Measurements from ENCODE around the gene MVK. TPM values are rescaled to one million over a fixed set of nuclear protein-coding genes. Genes with fewer than 3 reads are reported as not detected.

Gene MVK
- total and polyA plus RNA-seq, 2 experiments from 2014 or later = 16.7 to 40.1 TPM

- TF ChIP-seq, protein P1, sequence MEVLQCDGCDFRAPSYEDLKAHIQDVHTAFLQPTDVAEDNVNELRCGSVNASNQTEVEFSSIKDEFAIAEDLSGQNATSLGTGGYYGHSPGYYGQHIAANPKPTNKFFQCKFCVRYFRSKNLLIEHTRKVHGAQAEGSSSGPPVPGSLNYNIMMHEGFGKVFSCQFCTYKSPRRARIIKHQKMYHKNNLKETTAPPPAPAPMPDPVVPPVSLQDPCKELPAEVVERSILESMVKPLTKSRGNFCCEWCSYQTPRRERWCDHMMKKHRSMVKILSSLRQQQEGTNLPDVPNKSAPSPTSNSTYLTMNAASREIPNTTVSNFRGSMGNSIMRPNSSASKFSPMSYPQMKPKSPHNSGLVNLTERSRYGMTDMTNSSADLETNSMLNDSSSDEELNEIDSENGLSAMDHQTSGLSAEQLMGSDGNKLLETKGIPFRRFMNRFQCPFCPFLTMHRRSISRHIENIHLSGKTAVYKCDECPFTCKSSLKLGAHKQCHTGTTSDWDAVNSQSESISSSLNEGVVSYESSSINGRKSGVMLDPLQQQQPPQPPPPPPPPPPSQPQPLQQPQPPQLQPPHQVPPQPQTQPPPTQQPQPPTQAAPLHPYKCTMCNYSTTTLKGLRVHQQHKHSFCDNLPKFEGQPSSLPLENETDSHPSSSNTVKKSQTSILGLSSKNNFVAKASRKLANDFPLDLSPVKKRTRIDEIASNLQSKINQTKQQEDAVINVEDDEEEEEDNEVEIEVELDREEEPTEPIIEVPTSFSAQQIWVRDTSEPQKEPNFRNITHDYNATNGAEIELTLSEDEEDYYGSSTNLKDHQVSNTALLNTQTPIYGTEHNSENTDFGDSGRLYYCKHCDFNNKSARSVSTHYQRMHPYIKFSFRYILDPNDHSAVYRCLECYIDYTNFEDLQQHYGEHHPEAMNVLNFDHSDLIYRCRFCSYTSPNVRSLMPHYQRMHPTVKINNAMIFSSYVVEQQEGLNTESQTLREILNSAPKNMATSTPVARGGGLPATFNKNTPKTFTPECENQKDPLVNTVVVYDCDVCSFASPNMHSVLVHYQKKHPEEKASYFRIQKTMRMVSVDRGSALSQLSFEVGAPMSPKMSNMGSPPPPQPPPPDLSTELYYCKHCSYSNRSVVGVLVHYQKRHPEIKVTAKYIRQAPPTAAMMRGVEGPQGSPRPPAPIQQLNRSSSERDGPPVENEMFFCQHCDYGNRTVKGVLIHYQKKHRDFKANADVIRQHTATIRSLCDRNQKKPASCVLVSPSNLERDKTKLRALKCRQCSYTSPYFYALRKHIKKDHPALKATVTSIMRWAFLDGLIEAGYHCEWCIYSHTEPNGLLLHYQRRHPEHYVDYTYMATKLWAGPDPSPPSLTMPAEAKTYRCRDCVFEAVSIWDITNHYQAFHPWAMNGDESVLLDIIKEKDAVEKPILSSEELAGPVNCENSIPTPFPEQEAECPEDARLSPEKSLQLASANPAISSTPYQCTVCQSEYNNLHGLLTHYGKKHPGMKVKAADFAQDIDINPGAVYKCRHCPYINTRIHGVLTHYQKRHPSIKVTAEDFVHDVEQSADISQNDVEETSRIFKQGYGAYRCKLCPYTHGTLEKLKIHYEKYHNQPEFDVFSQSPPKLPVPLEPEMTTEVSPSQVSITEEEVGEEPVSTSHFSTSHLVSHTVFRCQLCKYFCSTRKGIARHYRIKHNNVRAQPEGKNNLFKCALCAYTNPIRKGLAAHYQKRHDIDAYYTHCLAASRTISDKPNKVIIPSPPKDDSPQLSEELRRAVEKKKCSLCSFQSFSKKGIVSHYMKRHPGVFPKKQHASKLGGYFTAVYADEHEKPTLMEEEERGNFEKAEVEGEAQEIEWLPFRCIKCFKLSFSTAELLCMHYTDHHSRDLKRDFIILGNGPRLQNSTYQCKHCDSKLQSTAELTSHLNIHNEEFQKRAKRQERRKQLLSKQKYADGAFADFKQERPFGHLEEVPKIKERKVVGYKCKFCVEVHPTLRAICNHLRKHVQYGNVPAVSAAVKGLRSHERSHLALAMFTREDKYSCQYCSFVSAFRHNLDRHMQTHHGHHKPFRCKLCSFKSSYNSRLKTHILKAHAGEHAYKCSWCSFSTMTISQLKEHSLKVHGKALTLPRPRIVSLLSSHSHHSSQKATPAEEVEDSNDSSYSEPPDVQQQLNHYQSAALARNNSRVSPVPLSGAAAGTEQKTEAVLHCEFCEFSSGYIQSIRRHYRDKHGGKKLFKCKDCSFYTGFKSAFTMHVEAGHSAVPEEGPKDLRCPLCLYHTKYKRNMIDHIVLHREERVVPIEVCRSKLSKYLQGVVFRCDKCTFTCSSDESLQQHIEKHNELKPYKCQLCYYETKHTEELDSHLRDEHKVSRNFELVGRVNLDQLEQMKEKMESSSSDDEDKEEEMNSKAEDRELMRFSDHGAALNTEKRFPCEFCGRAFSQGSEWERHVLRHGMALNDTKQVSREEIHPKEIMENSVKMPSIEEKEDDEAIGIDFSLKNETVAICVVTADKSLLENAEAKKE (CRISPR knock-in tag; IDR thresholded peaks at IDR 0.05) = no peak
- TF ChIP-seq JUNB (IDR thresholded peaks at IDR 0.05; ENCODE audit: unreplicated experiment) (no peak), EZH2phosphoT487 (IDR thresholded peaks at IDR 0.05; ENCODE audit: unreplicated experiment) (no peak)
These were observed 17.4 kb downstream of the MVK start (continued) for GRCh38 chr12:109591041-109591440.

GRCh38 chr12:109592195-109592904 is 18.8 kb downstream of the MVK start:
- TF ChIP-seq EZH2phosphoT487 (IDR thresholded peaks at IDR 0.05; ENCODE audit: unreplicated experiment) = no peak
- no peak for TF ChIP-seq JUNB (IDR thresholded peaks at IDR 0.05; ENCODE audit: unreplicated experiment)
- no peak for TF ChIP-seq EZH2 (IDR thresholded peaks at IDR 0.05; ENCODE audit: low read depth, unreplicated experiment)
- TF ChIP-seq, protein P1 (CRISPR knock-in tag; IDR thresholded peaks at IDR 0.05) = no peak
- TF ChIP-seq STAT1 (IDR thresholded peaks at IDR 0.05; ENCODE audit: unreplicated experiment) = no peak
- TF ChIP-seq, protein P2, sequence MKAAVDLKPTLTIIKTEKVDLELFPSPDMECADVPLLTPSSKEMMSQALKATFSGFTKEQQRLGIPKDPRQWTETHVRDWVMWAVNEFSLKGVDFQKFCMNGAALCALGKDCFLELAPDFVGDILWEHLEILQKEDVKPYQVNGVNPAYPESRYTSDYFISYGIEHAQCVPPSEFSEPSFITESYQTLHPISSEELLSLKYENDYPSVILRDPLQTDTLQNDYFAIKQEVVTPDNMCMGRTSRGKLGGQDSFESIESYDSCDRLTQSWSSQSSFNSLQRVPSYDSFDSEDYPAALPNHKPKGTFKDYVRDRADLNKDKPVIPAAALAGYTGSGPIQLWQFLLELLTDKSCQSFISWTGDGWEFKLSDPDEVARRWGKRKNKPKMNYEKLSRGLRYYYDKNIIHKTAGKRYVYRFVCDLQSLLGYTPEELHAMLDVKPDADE (IDR thresholded peaks at IDR 0.05) = no peak
- no peak for TF ChIP-seq ZNF114 (CRISPR knock-in tag; IDR thresholded peaks at IDR 0.05)
- H3K9me3 Mint-ChIP-seq = no peaks in the 10 kb centered on the region

More at GRCh38 chr12:109592195-109592904, 18.8 kb downstream of the MVK start:
- Histone ChIP-seq H3K79me2 (replicated peaks; ENCODE audit: insufficient read depth) (no peaks in the 10 kb centered on the region), H3K4me2 (no peak overlapping the region), H3K4me1 (ENCODE audit: insufficient read depth) (no peaks in the 10 kb centered on the region), H2AFZ (no peak overlapping the region), H3K27me3 (ENCODE audit: insufficient read depth) (no peaks in the 10 kb centered on the region), H3K36me3 (ENCODE audit: insufficient read depth) (no peaks in the 10 kb centered on the region; the same call in 1 of the 2 replicates), H4K20me1 (replicated peaks; ENCODE audit: insufficient read depth) (no peaks in the 10 kb centered on the region), H3K27ac (ENCODE audit: low read depth) (no peak overlapping the region), H3F3A (replicated peaks; ENCODE audit: low read depth) (no peaks in the 10 kb centered on the region), H3K9me2 (ENCODE audit: insufficient read depth) (no peaks in the 10 kb centered on the region), H3K4me3 (no peak overlapping the region)
- Mint-ChIP-seq H3K36me3 (ENCODE audit: low read depth) (peaks cover 11% of the 10 kb centered on the region), H3K4me1 (peaks cover 4% of the 10 kb centered on the region), H3K27ac (no peak overlapping the region), H3K27me3 (ENCODE audit: insufficient read depth, low read depth, poor library complexity) (peaks cover 12% of the 10 kb centered on the region), H3K4me3 (no peak overlapping the region)
- DNase-seq (ENCODE audit: low spot score) (no peak), ATAC-seq (no peak)
